ENCODE measurements around the gene ZNF217.
"Not testable (repeated sequence)": the region's sequence is repeated elsewhere in the genome, so short reads cannot be mapped to it uniquely, and the experiment has no call there.

DNA sequence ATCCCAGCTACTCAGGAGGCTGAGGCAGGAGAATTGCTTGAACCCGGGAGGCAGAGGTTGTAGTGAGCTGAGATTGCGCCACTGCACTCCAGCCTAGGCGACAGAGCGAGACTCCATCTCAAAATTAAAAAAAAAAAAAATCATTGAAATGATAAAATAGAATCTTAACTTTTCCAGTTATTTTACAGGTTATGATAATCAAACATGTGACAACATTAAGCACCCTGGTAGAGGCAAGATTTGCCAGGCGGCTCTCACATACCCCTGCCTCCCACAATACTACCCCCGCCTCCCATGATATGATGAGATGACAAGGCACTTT lies 41.1 kb downstream of the ZNF217 start:
- TF ChIP-seq, protein P1, sequence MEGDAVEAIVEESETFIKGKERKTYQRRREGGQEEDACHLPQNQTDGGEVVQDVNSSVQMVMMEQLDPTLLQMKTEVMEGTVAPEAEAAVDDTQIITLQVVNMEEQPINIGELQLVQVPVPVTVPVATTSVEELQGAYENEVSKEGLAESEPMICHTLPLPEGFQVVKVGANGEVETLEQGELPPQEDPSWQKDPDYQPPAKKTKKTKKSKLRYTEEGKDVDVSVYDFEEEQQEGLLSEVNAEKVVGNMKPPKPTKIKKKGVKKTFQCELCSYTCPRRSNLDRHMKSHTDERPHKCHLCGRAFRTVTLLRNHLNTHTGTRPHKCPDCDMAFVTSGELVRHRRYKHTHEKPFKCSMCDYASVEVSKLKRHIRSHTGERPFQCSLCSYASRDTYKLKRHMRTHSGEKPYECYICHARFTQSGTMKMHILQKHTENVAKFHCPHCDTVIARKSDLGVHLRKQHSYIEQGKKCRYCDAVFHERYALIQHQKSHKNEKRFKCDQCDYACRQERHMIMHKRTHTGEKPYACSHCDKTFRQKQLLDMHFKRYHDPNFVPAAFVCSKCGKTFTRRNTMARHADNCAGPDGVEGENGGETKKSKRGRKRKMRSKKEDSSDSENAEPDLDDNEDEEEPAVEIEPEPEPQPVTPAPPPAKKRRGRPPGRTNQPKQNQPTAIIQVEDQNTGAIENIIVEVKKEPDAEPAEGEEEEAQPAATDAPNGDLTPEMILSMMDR (conservative IDR thresholded peaks at IDR 0.05; ENCODE audit: low read length): not testable (repeated sequence)
- TF ChIP-seq EZH2phosphoT487 (IDR thresholded peaks at IDR 0.05; ENCODE audit: borderline replicate concordance): not testable (repeated sequence)

Data from Loucy (cell line).